H9 (cell line): ENCODE measurements around the gene LDLR. TPM values are rescaled to one million over a fixed set of nuclear protein-coding genes. Genes with fewer than 3 reads are reported as not detected.

Experiments used
- DNase-seq: peaks from one replicate; pipeline ENCODE4 v3.0.0-alpha.2; 2017
- H2AFZ ChIP-seq: one replicate; pipeline ENCODE4 v1.6.1; 2013; ENCODE audit warnings: mild to moderate bottlenecking, low read length, control low read depth, moderate library complexity
- H2AK5ac ChIP-seq: 2 replicates; pipeline ENCODE4 v1.6.1; 2013; ENCODE audit warnings: low read length, control low read depth, mixed read lengths; ENCODE audit not compliant: insufficient read length
- H2BK120ac ChIP-seq: one replicate; pipeline ENCODE4 v1.6.1; 2013; ENCODE audit warnings: low read depth, mild to moderate bottlenecking, low read length, control low read depth, inconsistent platforms; ENCODE audit not compliant: poor library complexity, severe bottlenecking
- H2BK12ac ChIP-seq: 2 replicates; pipeline ENCODE4 v1.6.1; 2013; ENCODE audit warnings: low read length, control low read depth, mixed read lengths, low read depth; ENCODE audit not compliant: insufficient read length
- H2BK15ac ChIP-seq: 2 replicates; pipeline ENCODE4 v1.6.1; 2013; ENCODE audit warnings: low read depth, low read length, control low read depth
- H2BK20ac ChIP-seq: one replicate; pipeline ENCODE4 v1.6.1; 2013; ENCODE audit warnings: low read depth, mild to moderate bottlenecking, low read length, control low read depth, inconsistent platforms; ENCODE audit not compliant: poor library complexity, severe bottlenecking
- H2BK5ac ChIP-seq: 2 replicates; pipeline ENCODE4 v1.6.1; 2013; ENCODE audit warnings: low read length, control low read depth, mixed read lengths; ENCODE audit not compliant: insufficient read length
- H3K14ac ChIP-seq: 2 replicates; pipeline ENCODE4 v1.6.1; 2013; ENCODE audit warnings: low read length, control low read depth; ENCODE audit not compliant: insufficient read depth
- H3K18ac ChIP-seq: 2 replicates; pipeline ENCODE4 v1.6.1; 2013; ENCODE audit warnings: low read depth, mild to moderate bottlenecking, mixed read lengths, low read length, control low read depth; ENCODE audit not compliant: insufficient read length
- H3K23ac ChIP-seq: 2 replicates; pipeline ENCODE4 v1.6.1; 2013; ENCODE audit warnings: low read length, control low read depth, mixed read lengths, low read depth; ENCODE audit not compliant: insufficient read length
- H3K23me2 ChIP-seq: 2 replicates; pipeline ENCODE4 v1.6.1; 2013; ENCODE audit warnings: low read depth, mild to moderate bottlenecking, mixed read lengths, low read length, control low read depth; ENCODE audit not compliant: insufficient read length, poor library complexity, severe bottlenecking
- H3K27ac ChIP-seq: 2 replicates; pipeline ENCODE4 v1.5.1; 2013; ENCODE audit warnings: low read length, control low read depth, mixed read lengths, low read depth; ENCODE audit not compliant: insufficient read length
- H3K27me3 ChIP-seq: 2 replicates; pipeline ENCODE4 v1.6.1; 2013; ENCODE audit warnings: low read length, control low read depth, inconsistent platforms; ENCODE audit not compliant: insufficient read depth
- H3K4ac ChIP-seq: 2 replicates; pipeline ENCODE4 v1.6.1; 2013; ENCODE audit warnings: low read depth, mild to moderate bottlenecking, control low read depth, inconsistent platforms, low read length, moderate library complexity
- H3K4me1 ChIP-seq: 2 replicates; pipeline ENCODE4 v1.6.1; 2013; ENCODE audit warnings: low read length, control low read depth, inconsistent platforms; ENCODE audit not compliant: insufficient read depth
- H3K4me2 ChIP-seq: 2 replicates; pipeline ENCODE4 v1.6.1; 2013; ENCODE audit warnings: low read length, control low read depth, mixed read lengths; ENCODE audit not compliant: insufficient read length, insufficient read depth
- H3K56ac ChIP-seq: 2 replicates; pipeline ENCODE4 v1.6.1; 2013; ENCODE audit warnings: low read depth, mild to moderate bottlenecking, mixed read lengths, low read length, control low read depth; ENCODE audit not compliant: insufficient read length
- H3K79me1 ChIP-seq: 2 replicates; pipeline ENCODE4 v1.6.1; 2013; ENCODE audit warnings: low read depth, mild to moderate bottlenecking, moderate library complexity, low read length, control low read depth, inconsistent platforms; ENCODE audit not compliant: insufficient read depth, poor library complexity, severe bottlenecking
- H3K79me2 ChIP-seq: 2 replicates; pipeline ENCODE4 v1.6.1; 2013; ENCODE audit warnings: low read length, control low read depth, inconsistent platforms; ENCODE audit not compliant: insufficient read depth
- H3K9ac ChIP-seq: 2 replicates; pipeline ENCODE4 v1.6.1; 2013; ENCODE audit warnings: low read length, control low read depth, mixed read lengths; ENCODE audit not compliant: insufficient read length; ENCODE audit errors: extremely low read depth
- H3K9me3 ChIP-seq: one replicate; pipeline ENCODE4 v1.6.1; 2013; ENCODE audit warnings: low read depth, low read length, inconsistent platforms; ENCODE audit not compliant: control insufficient read depth
- H3T11ph ChIP-seq: one replicate; pipeline ENCODE4 v1.6.1; 2013; ENCODE audit warnings: mild to moderate bottlenecking, low read length, control low read depth, inconsistent platforms
- H4K20me1 ChIP-seq: one replicate; pipeline ENCODE4 v1.6.1; 2013; ENCODE audit not compliant: control insufficient read depth, insufficient read length, insufficient read depth
- H4K5ac ChIP-seq: 2 replicates; pipeline ENCODE4 v1.6.1; 2013; ENCODE audit warnings: low read depth, mild to moderate bottlenecking, mixed read lengths, low read length, control low read depth; ENCODE audit not compliant: insufficient read length
- H4K8ac ChIP-seq: replicated peaks from 2 replicates; pipeline ENCODE4 v1.6.1; 2013; ENCODE audit warnings: low read length, control low read depth, mixed read lengths, low read depth; ENCODE audit not compliant: insufficient read length
- H4K91ac ChIP-seq: 2 replicates; pipeline ENCODE4 v1.6.1; 2013; ENCODE audit warnings: low read depth, mild to moderate bottlenecking, moderate library complexity, mixed read lengths, low read length, control low read depth; ENCODE audit not compliant: insufficient read length
- H3K27ac Mint-ChIP-seq, 3 experiments: 2 replicates in 2 of 3; 3 replicates in 1 of 3; pipeline ENCODE4 v1.8.0; 2020 to 2021; ENCODE audit warnings: mixed read lengths in 3 of 3, mild to moderate bottlenecking in 1 of 3, moderate library complexity in 1 of 3
- H3K27me3 Mint-ChIP-seq: 2 replicates; pipeline ENCODE4 v1.8.0; 2021; ENCODE audit warnings: low read depth, mild to moderate bottlenecking, moderate library complexity, mixed read lengths
- H3K36me3 Mint-ChIP-seq, 3 experiments: 2 replicates in 2 of 3; 3 replicates in 1 of 3; pipeline ENCODE4 v1.8.0; 2020 to 2021; ENCODE audit warnings: low read depth in 3 of 3, mixed read lengths in 3 of 3; ENCODE audit not compliant: insufficient read depth in 1 of 3
- H3K4me1 Mint-ChIP-seq, 2 experiments: 2 replicates each; pipeline ENCODE4 v1.8.0; 2020; ENCODE audit warnings: mixed read lengths in 2 of 2
- H3K4me3 Mint-ChIP-seq, 2 experiments: 2 replicates in 1 of 2; 3 replicates in 1 of 2; pipeline ENCODE4 v1.8.0; 2020 to 2021; ENCODE audit warnings: mild to moderate bottlenecking in 2 of 2, mixed read lengths in 2 of 2, moderate library complexity in 1 of 2
- H3K9me3 Mint-ChIP-seq, 2 experiments: 2 replicates in 1 of 2; 3 replicates in 1 of 2; pipeline ENCODE4 v1.8.0; 2020; ENCODE audit warnings: mild to moderate bottlenecking in 2 of 2, mixed read lengths in 2 of 2, moderate library complexity in 1 of 2
- CTCF ChIP-seq: fragments of 200-600 bp; sonication (generic); conservative IDR thresholded peaks from 3 replicates; pipeline ENCODE4 v1.8.0; 2021; ENCODE audit warnings: antibody characterized with exemption, mild to moderate bottlenecking
- WGBS: extraction: QIAGEN DNeasy Blood & Tissue Kit; methylation state at CpG from one replicate; pipeline ENCODE4 v1.1.7; 2013; ENCODE audit warnings: missing lambda C conversion rate, low lambda C conversion rate, mixed read lengths; ENCODE audit not compliant: insufficient read length; ENCODE audit errors: extremely low coverage; 5-methylcytosine and 5-hydroxymethylcytosine counted together
- total RNA-seq: library from RNA; stranded (reverse); gene quantifications from 2 replicates; pipeline ENCODE4 v1.2.1, GENCODE V29; 2021

Gene LDLR
- total RNA-seq, 1 experiment from 2014 or later = 92.7 TPM

- Histone ChIP-seq H3K14ac (no peak overlapping the region), H2AFZ (no peak overlapping the region), H3K9ac (no peak overlapping the region), H3K23me2 (no peaks in the 10 kb centered on the region), H3T11ph (no peak overlapping the region), H3K4me2 (no peak overlapping the region), H3K27ac (no peak overlapping the region), H2BK120ac (no peak overlapping the region), H4K5ac (no peak overlapping the region), H3K56ac (no peak overlapping the region), H3K18ac (no peak overlapping the region), H3K23ac (no peak overlapping the region), H3K9me3 (no peaks in the 10 kb centered on the region), H3K4me1 (no peaks in the 10 kb centered on the region), H2BK12ac (no peak overlapping the region), H4K8ac (no peak overlapping the region), H3K4ac (no peak overlapping the region), H4K20me1 (no peaks in the 10 kb centered on the region), H2AK5ac (no peak overlapping the region), H2BK15ac (no peak overlapping the region), H3K27me3 (no peaks in the 10 kb centered on the region), H2BK20ac (no peak overlapping the region), H3K79me1 (peaks cover 7% of the 10 kb centered on the region), H2BK5ac (no peak overlapping the region), H4K91ac (no peak overlapping the region), H3K79me2 (peaks cover 27% of the 10 kb centered on the region; the same call in 1 of the 2 replicates)
- no CpG with 5 or more reads among the region's 12 CpGs for WGBS
- H3K27me3 Mint-ChIP-seq = no peaks in the 10 kb centered on the region
- peak overlapping the region; percentile 1 to 92 (median 92); a peak in 4 of 7 replicates for H3K27ac Mint-ChIP-seq
- peaks cover 57 to 84% (median 79%) of the 10 kb centered on the region in 3 experiments for H3K36me3 Mint-ChIP-seq
- no peaks in the 10 kb centered on the region for H3K9me3 Mint-ChIP-seq
- no peak for TF ChIP-seq CTCF
- peaks cover 5 to 7% of the 10 kb centered on the region in 2 experiments; a peak in 2 of 4 replicates for H3K4me1 Mint-ChIP-seq
- DNase-seq = no peak
- no peak overlapping the region; a peak in 1 of 5 replicates for H3K4me3 Mint-ChIP-seq
Observed at GRCh38 chr19:11100049-11100448, 10.8 kb downstream of the LDLR start.
